ENCODE measurements around the gene TDRD15. TPM values are rescaled to one million over a fixed set of nuclear protein-coding genes. Genes with fewer than 3 reads are reported as not detected.

The TDRD15 gene
- not detected in 2 replicates for total RNA-seq

DNA sequence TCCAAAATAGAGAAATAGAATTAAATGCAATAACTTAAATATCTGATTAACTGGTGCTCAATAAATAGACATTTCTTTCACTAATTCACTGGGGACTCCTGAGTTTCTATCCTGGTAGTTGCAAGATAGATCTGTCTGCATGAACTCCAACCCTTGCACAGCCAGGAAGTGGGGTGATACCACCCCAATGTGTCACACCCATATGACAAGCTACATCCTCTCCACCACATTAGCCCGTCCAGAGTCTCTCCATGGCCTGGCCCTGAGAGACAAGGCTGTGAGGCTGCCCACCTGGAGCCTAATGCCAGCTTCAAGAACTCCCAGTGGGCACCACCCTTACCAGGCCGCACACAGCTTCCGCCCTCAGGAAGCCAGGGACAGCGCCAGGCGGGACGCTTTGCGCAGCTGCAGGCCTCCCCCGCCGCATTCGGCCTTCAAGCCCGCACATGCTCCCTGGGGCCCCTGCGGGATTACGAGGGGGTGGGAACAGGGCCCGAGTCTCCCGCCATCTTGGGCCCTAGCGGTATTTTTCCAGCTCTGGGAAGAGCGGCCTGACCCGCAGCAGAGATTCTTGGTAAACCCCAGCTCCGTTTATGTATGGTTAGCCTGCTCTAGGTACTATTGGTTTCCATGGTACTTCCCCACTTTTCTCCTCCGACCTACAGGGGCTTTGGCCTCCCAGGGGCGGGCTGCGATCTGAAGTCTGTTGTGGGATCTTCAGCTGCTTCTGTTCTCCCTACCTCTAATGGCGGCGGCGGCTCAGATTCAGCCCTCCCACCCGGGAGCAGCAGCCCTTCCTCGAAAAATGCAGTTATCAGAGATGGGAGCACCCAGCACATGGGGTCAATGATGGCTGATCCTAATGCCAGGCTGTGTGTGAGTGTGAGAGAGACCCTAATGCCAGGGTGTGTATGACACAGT, at the start of gene TDRD15:
Gene TDRD15, plus strand, starts transcription at position 496 of the 921 bp plus-strand sequence. CDS start 13,500 bp downstream, outside the sequence.

Other genes starting within 250 kb of the TDRD15 start
- under 0.01 TPM in 1 of 2 replicates, not detected in the other for gene APOB, start 79.9 kb upstream of the TDRD15 start, total RNA-seq

All from epithelial cell of alveolus of lung (primary cell).